SK-N-SH (cell line): ENCODE measurements around the gene CKS1B. TPM values are rescaled to one million over a fixed set of nuclear protein-coding genes. Genes with fewer than 3 reads are reported as not detected.
A peak's percentile ranks its signal among the peaks of the same experiment; 100 is the strongest.

Source experiments
- CTCF ChIA-PET: fragments of 300-600, 350-600 bp; formaldehyde crosslinking; extraction: SDS; loops from one replicate; lab custom pipeline; 2021; lab: Yijun Ruan, JAX
- POLR2A ChIA-PET: fragments of 350-600 bp; sonication (Branson Sonifier 250); formaldehyde crosslinking; extraction: SDS; loops from one replicate; lab custom pipeline; 2020; ENCODE audit warnings: antibody characterized with exemption, inconsistent platforms; lab: Yijun Ruan, JAX
- DNase-seq: peaks from one replicate; pipeline ENCODE4 v3.0.0; 2012
- H2AFZ ChIP-seq: fragments of 200-600 bp; sonication (generic); 2 replicates; pipeline ENCODE4 v1.8.1; 2016; ENCODE audit warnings: antibody characterized with exemption, mild to moderate bottlenecking, low read depth
- H3F3A ChIP-seq: fragments of 200-600 bp; sonication (generic); replicated peaks from 2 replicates; pipeline ENCODE3; 2016; ENCODE audit warnings: antibody characterized with exemption, mild to moderate bottlenecking; ENCODE audit not compliant: insufficient read depth
- H3K27ac ChIP-seq, 2 experiments: fragments of 200-500 bp in 1 of 2; fragments of 200-600 bp in 1 of 2; sonication (Bioruptor generic) in 1 of 2; sonication (generic), shearing (Covaris generic) in 1 of 2; 2 replicates each; pipeline versions ENCODE4 v1.5.1 to v1.6.1; 2014 to 2016; ENCODE audit warnings: low read depth in 2 of 2, inconsistent platforms in 1 of 2, low read length in 1 of 2, mild to moderate bottlenecking in 1 of 2, mixed read lengths in 1 of 2
- H3K27me3 ChIP-seq: fragments of 200-600 bp; sonication (generic), shearing (Covaris generic); 2 replicates; pipeline ENCODE4 v1.6.1; 2016; ENCODE audit warnings: mixed run types; ENCODE audit not compliant: insufficient read depth
- H3K36me3 ChIP-seq, 2 experiments: fragments of 200-500 bp in 1 of 2; fragments of 200-600 bp in 1 of 2; sonication (Bioruptor generic) in 1 of 2; sonication (generic) in 1 of 2; replicated peaks in 1 of 2; 2 replicates each; pipeline versions ENCODE3 to v1.5.1; 2014 to 2016; ENCODE audit warnings: low read length in 1 of 2, mild to moderate bottlenecking in 1 of 2; ENCODE audit not compliant: insufficient read depth in 2 of 2, control insufficient read depth in 1 of 2
- H3K4me1 ChIP-seq, 2 experiments: fragments of 200-500 bp in 1 of 2; fragments of 200-600 bp in 1 of 2; sonication (Bioruptor generic) in 1 of 2; sonication (generic), shearing (Covaris generic) in 1 of 2; 2 replicates each; pipeline versions ENCODE4 v1.5.1 to v1.6.1; 2014 to 2016; ENCODE audit warnings: low read depth in 1 of 2, low read length in 1 of 2, mixed run types in 1 of 2; ENCODE audit not compliant: insufficient read depth in 2 of 2, control insufficient read depth in 1 of 2
- H3K4me2 ChIP-seq: fragments of 200-600 bp; sonication (generic), shearing (Covaris generic); 2 replicates; pipeline ENCODE4 v1.6.1; 2017; ENCODE audit warnings: mixed run types
- H3K4me3 ChIP-seq, 2 experiments: fragments of 200-500 bp in 1 of 2; fragments of 200-600 bp in 1 of 2; sonication (Bioruptor generic) in 1 of 2; sonication (generic), shearing (Covaris generic) in 1 of 2; 2 replicates each; pipeline versions ENCODE4 v1.5.1 to v1.8.1; 2014 to 2016; ENCODE audit warnings: low read depth in 2 of 2, inconsistent platforms in 1 of 2, low read length in 1 of 2, mild to moderate bottlenecking in 1 of 2, mixed read lengths in 1 of 2, moderate library complexity in 1 of 2
- H3K79me2 ChIP-seq: fragments of 200-600 bp; sonication (generic); 2 replicates; pipeline ENCODE4 v1.8.1; 2017; ENCODE audit warnings: mild to moderate bottlenecking; ENCODE audit not compliant: insufficient read depth
- H3K9ac ChIP-seq: fragments of 200-600 bp; sonication (generic); 2 replicates; pipeline ENCODE4 v1.6.1; 2017; ENCODE audit warnings: mixed run types
- H3K9me2 ChIP-seq: fragments of 200-600 bp; sonication (generic); 2 replicates; pipeline ENCODE4 v1.6.1; 2017; ENCODE audit warnings: mixed run types
- H3K9me3 ChIP-seq: fragments of 200-600 bp; sonication (generic); 2 replicates; pipeline ENCODE4 v1.6.1; 2017; ENCODE audit warnings: mixed run types, mild to moderate bottlenecking, moderate library complexity
- H4K20me1 ChIP-seq: fragments of 200-600 bp; sonication (generic); 2 replicates; pipeline ENCODE4 v1.6.1; 2017; ENCODE audit warnings: mild to moderate bottlenecking, mixed run types; ENCODE audit not compliant: insufficient read depth
- ELF1 ChIP-seq: IDR thresholded peaks from 2 replicates; pipeline ENCODE4 v1.4.0; 2012
- NFIC ChIP-seq: IDR thresholded peaks from 2 replicates; pipeline ENCODE4 v1.4.0; 2012; ENCODE audit warnings: borderline replicate concordance
- POLR2AphosphoS5 ChIP-seq: IDR thresholded peaks from 2 replicates; pipeline ENCODE4 v1.6.1; 2012; ENCODE audit warnings: low read depth, low read length
- RFX5 ChIP-seq: IDR thresholded peaks from 2 replicates; pipeline ENCODE4 v1.6.1; 2012; ENCODE audit warnings: mild to moderate bottlenecking, improper control_type of control experiment, low read length
- SIN3A ChIP-seq: IDR thresholded peaks from 2 replicates; pipeline ENCODE4 v1.6.1; 2012; ENCODE audit warnings: low read depth, mild to moderate bottlenecking, low read length, moderate library complexity, borderline replicate concordance
- SMC3 ChIP-seq: IDR thresholded peaks from 2 replicates; pipeline ENCODE4 v1.6.1; 2012; ENCODE audit warnings: low read depth, low read length, improper control_type of control experiment
- TAF1 ChIP-seq: IDR thresholded peaks from 2 replicates; pipeline ENCODE4 v1.6.1; 2012; ENCODE audit warnings: low read depth, mild to moderate bottlenecking, low read length, moderate library complexity, borderline replicate concordance
- TCF12 ChIP-seq: IDR thresholded peaks from 2 replicates; pipeline ENCODE4 v1.4.0; 2012
- WGBS: methylation state at CpG from one replicate; pipeline ENCODE4 v1.1.6; 2017; ENCODE audit warnings: low lambda C conversion rate; 5-methylcytosine and 5-hydroxymethylcytosine counted together
- polyA plus RNA-seq, 3 experiments: library from polyadenylated mRNA; depleted of rRNA; stranded (reverse); fragments of >200 nt; gene quantifications; 2 replicates each; pipeline ENCODE4 v1.2.3, GENCODE V29; 2012
- TF ChIP-seq, protein P1 (sequence below): IDR thresholded peaks from 2 replicates; pipeline ENCODE4 v1.4.0; 2012; ENCODE audit warnings: low read depth
- TF ChIP-seq, protein P2 (sequence below): IDR thresholded peaks from 2 replicates; pipeline ENCODE4; 2012
- TF ChIP-seq, protein P3 (sequence below): IDR thresholded peaks from 2 replicates; pipeline ENCODE4 v1.4.0; 2012; ENCODE audit warnings: low read depth, borderline replicate concordance
- TF ChIP-seq, protein P4 (sequence below): IDR thresholded peaks from 2 replicates; pipeline ENCODE4 v1.4.0; 2012; ENCODE audit warnings: low read depth, borderline replicate concordance

CKS1B gene
- polyA plus RNA-seq, 1 of the 3 experiments (the other 2 are of a cell fraction), result 308 TPM

DNA sequence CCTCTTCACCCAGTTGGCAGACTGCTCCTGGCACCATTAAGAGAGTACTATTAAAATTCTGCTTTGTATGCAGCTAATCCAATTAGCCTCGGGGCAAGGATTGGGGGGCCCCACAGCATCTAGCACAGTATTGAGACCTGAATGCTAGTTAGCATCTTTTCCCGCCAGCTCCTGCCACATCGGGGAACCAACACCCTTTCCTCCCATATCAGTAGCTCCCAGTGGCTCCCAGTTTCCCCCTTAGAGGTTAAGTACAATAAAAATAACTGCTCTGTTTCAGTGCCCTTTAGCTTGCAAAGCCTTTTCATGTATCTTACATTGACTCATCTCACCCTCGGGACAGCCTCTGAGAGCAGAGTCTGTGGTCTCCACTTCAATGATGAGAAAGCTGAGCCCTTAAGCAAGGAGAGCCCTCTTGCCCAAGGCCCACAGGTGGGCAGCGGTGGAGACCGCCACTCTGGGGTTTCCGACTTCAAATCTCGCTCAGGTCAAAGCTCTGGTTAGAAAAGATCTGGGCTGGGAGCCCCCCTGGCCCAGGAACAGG, 33.8 kb upstream of the CKS1B start:
- ChIA-PET POLR2A (interaction anchor here (0.7 kb wide), 1 partner anchor 25 kb away, joined by 3 read pairs; no protein-coding TSS in a partner anchor), CTCF (interaction anchor here (0.7 to 6.6 kb wide), 8 partner anchors 58 to 381 kb away, joined by 3 to 34 read pairs (median 6); no protein-coding TSS in a partner anchor)
- DNase-seq, result no peak
- Histone ChIP-seq H4K20me1 (no peaks in the 10 kb centered on the region), H3K36me3 (peaks cover 0 to 7% of the 10 kb centered on the region in 2 experiments), H3K79me2 (peaks cover 5% of the 10 kb centered on the region; the same call in 1 of the 2 replicates), H3K27me3 (no peaks in the 10 kb centered on the region), H2AFZ (no peak overlapping the region), H3F3A (peaks cover 19% of the 10 kb centered on the region), H3K9me3 (no peaks in the 10 kb centered on the region), H3K4me3 (no peak overlapping the region), H3K27ac (peak overlapping the region in 1 of 2 experiments; percentile 5; a peak in 1 of 4 replicates), H3K4me2 (no peak overlapping the region), H3K4me1 (peaks cover 18 to 33% of the 10 kb centered on the region in 2 experiments; a peak in 3 of 4 replicates), H3K9me2 (no peaks in the 10 kb centered on the region), H3K9ac (no peak overlapping the region)
- TF ChIP-seq, protein P1, sequence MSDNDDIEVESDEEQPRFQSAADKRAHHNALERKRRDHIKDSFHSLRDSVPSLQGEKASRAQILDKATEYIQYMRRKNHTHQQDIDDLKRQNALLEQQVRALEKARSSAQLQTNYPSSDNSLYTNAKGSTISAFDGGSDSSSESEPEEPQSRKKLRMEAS, result no peak
- TF ChIP-seq TCF12 (no peak), NFIC (no peak), SIN3A (no peak), SMC3 (no peak), ELF1 (no peak), TAF1 (no peak), RFX5 (no peak), POLR2AphosphoS5 (no peak)
- TF ChIP-seq, protein P2, sequence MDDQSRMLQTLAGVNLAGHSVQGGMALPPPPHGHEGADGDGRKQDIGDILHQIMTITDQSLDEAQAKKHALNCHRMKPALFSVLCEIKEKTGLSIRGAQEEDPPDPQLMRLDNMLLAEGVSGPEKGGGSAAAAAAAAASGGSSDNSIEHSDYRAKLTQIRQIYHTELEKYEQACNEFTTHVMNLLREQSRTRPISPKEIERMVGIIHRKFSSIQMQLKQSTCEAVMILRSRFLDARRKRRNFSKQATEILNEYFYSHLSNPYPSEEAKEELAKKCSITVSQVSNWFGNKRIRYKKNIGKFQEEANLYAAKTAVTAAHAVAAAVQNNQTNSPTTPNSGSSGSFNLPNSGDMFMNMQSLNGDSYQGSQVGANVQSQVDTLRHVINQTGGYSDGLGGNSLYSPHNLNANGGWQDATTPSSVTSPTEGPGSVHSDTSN, result no peak
- TF ChIP-seq, protein P3, sequence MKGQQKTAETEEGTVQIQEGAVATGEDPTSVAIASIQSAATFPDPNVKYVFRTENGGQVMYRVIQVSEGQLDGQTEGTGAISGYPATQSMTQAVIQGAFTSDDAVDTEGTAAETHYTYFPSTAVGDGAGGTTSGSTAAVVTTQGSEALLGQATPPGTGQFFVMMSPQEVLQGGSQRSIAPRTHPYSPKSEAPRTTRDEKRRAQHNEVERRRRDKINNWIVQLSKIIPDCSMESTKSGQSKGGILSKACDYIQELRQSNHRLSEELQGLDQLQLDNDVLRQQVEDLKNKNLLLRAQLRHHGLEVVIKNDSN, result no peak
- TF ChIP-seq, protein P4, sequence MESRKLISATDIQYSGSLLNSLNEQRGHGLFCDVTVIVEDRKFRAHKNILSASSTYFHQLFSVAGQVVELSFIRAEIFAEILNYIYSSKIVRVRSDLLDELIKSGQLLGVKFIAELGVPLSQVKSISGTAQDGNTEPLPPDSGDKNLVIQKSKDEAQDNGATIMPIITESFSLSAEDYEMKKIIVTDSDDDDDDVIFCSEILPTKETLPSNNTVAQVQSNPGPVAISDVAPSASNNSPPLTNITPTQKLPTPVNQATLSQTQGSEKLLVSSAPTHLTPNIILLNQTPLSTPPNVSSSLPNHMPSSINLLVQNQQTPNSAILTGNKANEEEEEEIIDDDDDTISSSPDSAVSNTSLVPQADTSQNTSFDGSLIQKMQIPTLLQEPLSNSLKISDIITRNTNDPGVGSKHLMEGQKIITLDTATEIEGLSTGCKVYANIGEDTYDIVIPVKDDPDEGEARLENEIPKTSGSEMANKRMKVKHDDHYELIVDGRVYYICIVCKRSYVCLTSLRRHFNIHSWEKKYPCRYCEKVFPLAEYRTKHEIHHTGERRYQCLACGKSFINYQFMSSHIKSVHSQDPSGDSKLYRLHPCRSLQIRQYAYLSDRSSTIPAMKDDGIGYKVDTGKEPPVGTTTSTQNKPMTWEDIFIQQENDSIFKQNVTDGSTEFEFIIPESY, result no peak
- 82% methylated on average over 8 of the region's 8 CpGs for WGBS
